Cardiac fibroblast (primary cell): ENCODE results near the gene TUT1.
A peak's percentile ranks its signal among the peaks of the same experiment; 100 is the strongest.

Source experiments
- DNase-seq, 2 donors: peaks; one replicate each; pipeline versions ENCODE4 v3.0.0 to v3.0.0-alpha.2; 2010; ENCODE audit warnings: low read depth in 2 of 2
- H3K4me3 ChIP-seq, 2 donors: replicated peaks in 1 of 2; 1 replicate in 1 of 2; 2 replicates in 1 of 2; pipeline ENCODE4 v1.5.1; 2011; ENCODE audit warnings: low read depth in 2 of 2, low read length in 2 of 2, mild to moderate bottlenecking in 2 of 2, moderate library complexity in 1 of 2
- TF ChIP-seq, protein P1 (sequence below): IDR thresholded peaks from one replicate; pipeline ENCODE4 v1.5.1; 2011; ENCODE audit warnings: low read depth, mild to moderate bottlenecking, low read length, inconsistent platforms

The TUT1 gene

DNA sequence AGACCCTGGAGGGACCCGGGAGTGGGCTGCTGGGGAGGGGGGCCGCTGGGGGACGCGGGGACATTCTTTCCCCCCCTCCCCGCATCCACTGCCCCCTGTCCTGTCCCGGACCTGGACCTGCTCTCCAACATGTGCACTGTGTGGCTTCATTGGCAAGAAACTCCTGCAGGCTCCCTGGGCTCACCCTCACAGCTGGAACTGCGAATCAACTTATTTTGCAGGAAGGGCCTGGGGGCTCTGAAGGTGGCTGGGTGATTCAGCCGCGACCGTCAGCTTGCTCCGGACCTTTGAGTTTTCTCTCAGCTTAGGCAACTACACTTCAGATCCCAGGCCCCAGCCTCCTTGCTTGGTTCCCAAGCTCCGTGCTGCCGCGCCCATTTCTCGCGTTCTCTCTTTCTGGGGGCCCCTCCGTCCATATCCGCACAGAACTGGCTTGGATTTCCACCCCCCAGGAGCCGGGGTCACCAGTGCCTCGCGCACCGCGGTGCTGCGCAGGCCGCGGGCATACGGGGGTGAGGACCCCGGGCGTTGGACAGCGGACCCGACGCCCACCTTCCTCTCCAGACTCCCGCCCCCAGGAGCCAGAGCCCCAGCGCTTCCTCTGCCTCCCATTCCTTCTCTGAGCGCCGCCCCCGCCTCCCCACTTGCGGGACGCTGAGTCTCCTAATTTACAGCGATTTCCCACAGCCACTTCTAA, 44.2 kb downstream of the TUT1 start:
- TF ChIP-seq, protein P1, sequence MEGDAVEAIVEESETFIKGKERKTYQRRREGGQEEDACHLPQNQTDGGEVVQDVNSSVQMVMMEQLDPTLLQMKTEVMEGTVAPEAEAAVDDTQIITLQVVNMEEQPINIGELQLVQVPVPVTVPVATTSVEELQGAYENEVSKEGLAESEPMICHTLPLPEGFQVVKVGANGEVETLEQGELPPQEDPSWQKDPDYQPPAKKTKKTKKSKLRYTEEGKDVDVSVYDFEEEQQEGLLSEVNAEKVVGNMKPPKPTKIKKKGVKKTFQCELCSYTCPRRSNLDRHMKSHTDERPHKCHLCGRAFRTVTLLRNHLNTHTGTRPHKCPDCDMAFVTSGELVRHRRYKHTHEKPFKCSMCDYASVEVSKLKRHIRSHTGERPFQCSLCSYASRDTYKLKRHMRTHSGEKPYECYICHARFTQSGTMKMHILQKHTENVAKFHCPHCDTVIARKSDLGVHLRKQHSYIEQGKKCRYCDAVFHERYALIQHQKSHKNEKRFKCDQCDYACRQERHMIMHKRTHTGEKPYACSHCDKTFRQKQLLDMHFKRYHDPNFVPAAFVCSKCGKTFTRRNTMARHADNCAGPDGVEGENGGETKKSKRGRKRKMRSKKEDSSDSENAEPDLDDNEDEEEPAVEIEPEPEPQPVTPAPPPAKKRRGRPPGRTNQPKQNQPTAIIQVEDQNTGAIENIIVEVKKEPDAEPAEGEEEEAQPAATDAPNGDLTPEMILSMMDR, result no peak
- peak; percentile 37 to 58 for DNase-seq
- peak overlapping the region; percentile 93 to 95 for H3K4me3 ChIP-seq

DNA sequence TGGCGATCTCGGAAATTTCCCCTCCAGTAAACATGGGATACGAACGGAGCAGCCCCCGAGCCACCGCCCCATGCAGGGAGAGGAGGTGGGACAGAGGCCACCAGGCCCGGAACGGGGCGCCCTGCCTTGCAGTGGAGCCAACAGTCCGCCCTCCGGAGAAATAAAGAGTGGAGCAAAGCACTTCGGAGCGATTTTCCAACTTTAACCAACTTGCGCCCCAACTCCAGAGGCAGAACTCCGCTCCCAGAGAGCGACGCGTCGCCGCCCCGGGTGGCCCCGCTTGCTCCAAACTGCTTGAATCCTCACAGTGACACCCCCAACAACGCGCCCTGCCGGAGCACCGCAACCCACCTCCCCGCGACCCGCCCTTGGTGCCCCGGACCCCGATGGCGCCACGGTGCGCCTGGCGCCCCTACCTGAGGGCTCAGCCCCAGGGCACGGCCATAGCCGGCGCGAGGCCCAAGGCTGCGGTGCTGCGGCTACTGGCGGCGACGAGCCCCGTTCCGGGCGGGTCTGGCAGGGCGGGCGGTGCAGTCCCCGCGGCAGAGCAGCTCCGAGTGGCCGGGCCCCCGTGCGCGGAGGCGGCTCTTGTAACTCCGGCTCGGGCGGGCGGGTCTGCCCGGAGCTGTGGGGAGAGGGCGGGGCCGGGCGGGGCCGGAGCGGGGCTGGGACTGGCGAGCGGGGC, 44.9 kb downstream of the TUT1 start, which contains the start of gene AHNAK:
Gene AHNAK (minus strand): TSS at position 563 of the 685 bp plus-strand sequence. CDS start 10,708 bp downstream, outside the sequence.
- TF ChIP-seq, protein P1, result no peak
- peak; percentile 59 to 75 for DNase-seq
- peak within 1 kb of the TSS; percentile 93 to 95 for H3K4me3 ChIP-seq

DNA sequence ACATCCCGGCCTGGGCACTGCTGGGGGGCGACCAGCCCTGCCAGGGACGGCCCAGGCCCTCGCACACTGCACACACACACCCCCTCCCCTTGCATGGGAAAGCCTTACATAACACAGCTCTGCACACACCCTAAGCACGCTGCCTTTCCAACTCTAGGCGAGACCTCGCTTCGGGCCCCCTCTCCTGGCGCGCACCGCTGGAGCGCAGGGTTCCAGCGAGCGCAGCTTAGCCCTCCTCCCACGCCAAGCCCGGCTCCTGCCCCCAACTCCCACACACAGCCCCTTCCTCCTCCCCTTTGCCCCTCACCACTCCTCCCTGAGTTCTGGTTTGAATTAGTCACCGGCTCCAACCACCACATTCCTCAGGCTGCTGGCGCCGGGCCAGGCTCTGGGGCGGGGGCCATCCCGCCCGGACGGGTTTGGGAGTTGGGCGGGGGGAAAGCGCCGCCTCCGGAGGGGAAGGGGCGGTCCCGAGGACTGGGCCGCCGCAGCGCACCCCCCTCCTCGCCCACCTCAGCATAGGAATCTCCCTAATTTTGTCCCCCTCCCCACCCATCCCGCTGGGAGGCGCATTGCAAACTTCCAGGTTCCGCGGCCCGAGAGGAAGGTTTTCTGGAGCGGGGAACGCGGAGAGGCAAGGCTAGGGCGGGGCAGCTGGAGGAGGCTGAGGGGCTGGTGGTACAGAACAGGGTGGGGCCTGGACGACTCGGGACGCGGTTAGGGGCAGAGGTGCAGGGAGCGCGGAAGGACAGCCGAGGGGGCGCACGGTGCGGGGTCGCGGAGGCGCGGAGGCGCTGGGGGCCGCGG, 45.7 kb downstream of the TUT1 start:
- peak overlapping the region; percentile 93 to 95 for H3K4me3 ChIP-seq
- TF ChIP-seq, protein P1, result no peak
- DNase-seq, result peak; percentile 94 to 96

DNA sequence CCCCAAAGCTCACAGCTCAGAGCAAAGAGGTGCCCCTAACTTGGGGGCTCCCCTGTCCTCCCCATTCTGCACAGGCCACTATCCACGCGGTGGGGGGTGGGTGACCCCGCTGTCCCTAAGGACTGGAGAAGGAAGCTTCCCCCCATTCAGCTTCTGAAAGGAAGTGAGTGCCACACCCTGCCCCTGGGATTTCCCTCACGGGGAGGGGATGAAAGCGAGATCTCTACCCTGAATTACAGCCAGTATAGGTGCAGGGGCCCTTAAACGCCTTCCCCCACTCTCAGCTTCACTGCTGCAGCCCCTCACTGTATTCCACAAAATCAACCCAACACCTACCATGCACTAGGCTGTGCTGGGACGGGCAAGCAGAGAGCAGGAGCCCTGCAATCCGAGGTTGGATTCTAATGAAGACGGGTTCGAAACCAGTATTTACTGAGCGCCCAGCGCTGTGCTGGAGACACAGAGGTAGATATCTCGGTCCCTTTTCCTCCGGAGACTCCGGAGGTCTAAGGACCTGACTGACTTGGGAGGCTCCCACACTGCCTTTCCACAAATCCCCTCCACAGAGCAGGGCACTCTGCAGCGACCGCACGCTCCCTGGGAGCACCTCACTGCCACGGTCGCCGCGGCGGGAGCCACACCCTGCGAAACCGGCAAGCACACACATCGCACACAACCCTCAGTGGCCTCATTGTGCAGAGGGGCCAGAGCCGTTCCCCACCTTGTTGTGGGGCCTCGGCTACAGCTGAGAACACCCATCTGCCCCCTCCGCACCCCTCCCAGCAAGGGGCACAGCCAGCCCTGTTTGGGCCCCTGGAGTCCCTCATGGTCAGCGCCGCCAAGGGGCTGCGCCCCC, 46.5 kb downstream of the TUT1 start:
- TF ChIP-seq, protein P1, result no peak
- DNase-seq, result peak in 1 of 2 donors; percentile 45
- H3K4me3 ChIP-seq, result peak overlapping the region; percentile 93 to 95

DNA sequence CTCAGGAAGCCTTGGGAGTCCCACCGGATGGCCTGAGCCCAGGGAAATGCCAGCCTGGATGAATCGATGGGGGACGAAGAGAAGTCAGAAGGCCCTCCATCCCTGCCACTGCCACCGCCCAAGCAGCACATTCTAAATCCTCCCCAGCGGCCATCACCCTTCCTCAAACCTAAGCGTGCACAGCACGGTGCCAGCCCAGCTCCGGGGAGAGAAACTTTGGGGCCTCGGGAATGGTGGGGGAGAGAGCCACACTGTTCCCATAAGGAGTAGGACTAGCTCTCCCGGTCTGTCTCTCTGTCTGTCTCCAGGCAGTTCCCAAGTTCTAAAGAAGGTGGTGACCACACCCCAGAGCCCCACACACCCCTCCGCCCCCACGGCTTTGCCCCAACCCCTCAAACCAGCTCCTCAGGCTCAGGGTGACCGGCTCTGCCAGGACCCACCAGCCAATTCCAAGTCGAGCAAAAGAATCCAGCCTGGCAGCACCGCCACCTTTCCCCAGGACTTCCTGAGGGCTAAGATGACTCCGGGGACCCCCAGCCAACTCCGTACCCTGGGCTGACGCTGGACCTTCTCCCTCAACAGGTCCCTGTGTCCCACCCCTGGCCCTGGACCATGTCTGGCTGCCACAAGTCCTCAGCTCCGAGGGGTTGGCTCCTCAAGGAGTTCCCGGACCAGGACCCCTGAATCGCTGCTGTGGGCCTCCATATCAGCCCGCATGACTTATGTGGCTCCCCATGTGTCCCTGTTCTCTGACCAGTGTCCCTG, 47.5 kb downstream of the TUT1 start:
- no peak for DNase-seq
- TF ChIP-seq, protein P1, result no peak
- peak overlapping the region; percentile 93 to 95 for H3K4me3 ChIP-seq
